PC-3 (cell line): ENCODE results near the gene SV2C. TPM values are rescaled to one million over a fixed set of nuclear protein-coding genes. Genes with fewer than 3 reads are reported as not detected.
"Not testable (repeated sequence)": the region's sequence is repeated elsewhere in the genome, so short reads cannot be mapped to it uniquely, and the experiment has no call there.

Source experiments
- ATAC-seq: fragments of 200-7000 bp; cut with Tn5 transposase; 2 replicates; pipeline ENCODE4 v1.9.1; 2020; ENCODE audit warnings: mild to moderate bottlenecking, moderate library complexity
- BruUV-seq: library from RNA; stranded (reverse); fragments of 400-500 nt; replicated peaks from 2 replicates; lab custom pipeline; 2021; lab: Mats Ljungman, UMichigan
- CTCF ChIA-PET: fragments of 300-600 bp; sonication (Branson Sonifier 250); formaldehyde crosslinking; loops from one replicate; lab custom pipeline; 2022; ENCODE audit warnings: antibody characterized with exemption; lab: Charles Lee
- POLR2A ChIA-PET: fragments of 300-600 bp; sonication (Branson Sonifier 250); formaldehyde crosslinking; loops from one replicate; lab custom pipeline; 2022; ENCODE audit warnings: antibody characterized with exemption; ENCODE audit not compliant: unreplicated experiment; lab: Charles Lee
- DNase-seq: peaks from one replicate; pipeline ENCODE4 v3.0.0-alpha.2; 2015
- H2AFZ ChIP-seq: fragments of 300-600 bp; sonication (generic); 2 replicates; pipeline ENCODE4 v1.6.0; 2016; ENCODE audit warnings: antibody characterized with exemption, low read length
- H3F3A ChIP-seq: fragments of 300-600 bp; sonication (generic); one replicate; pipeline ENCODE4 v1.6.0; 2017; ENCODE audit warnings: antibody characterized with exemption, low read length, control low read depth, mild to moderate bottlenecking; ENCODE audit not compliant: unreplicated experiment
- H3K27ac ChIP-seq: fragments of 300-600 bp; sonication (generic); 2 replicates; pipeline ENCODE4 v1.5.1; 2016; ENCODE audit warnings: mild to moderate bottlenecking, low read length
- H3K27me3 ChIP-seq: fragments of 300-600 bp; sonication (generic); 2 replicates; pipeline ENCODE4 v1.6.1; 2016; ENCODE audit warnings: low read length, mixed read lengths
- H3K36me3 ChIP-seq: fragments of 300-600 bp; sonication (generic); 2 replicates; pipeline ENCODE4 v1.6.1; 2016; ENCODE audit warnings: low read depth, mixed run types, low read length, mixed read lengths
- H3K4me1 ChIP-seq: fragments of 300-600 bp; sonication (generic); 2 replicates; pipeline ENCODE4 v1.5.1; 2016; ENCODE audit warnings: low read length; ENCODE audit not compliant: insufficient read depth
- H3K4me2 ChIP-seq: fragments of 300-600 bp; sonication (generic); 2 replicates; pipeline ENCODE4 v1.6.0; 2016; ENCODE audit warnings: low read length
- H3K4me3 ChIP-seq: fragments of 300-600 bp; sonication (generic); 2 replicates; pipeline ENCODE4 v1.5.1; 2016; ENCODE audit warnings: mild to moderate bottlenecking, low read length, mixed read lengths
- H3K79me2 ChIP-seq: fragments of 300-600 bp; sonication (generic); 2 replicates; pipeline ENCODE4 v1.6.1; 2017; ENCODE audit warnings: low read length, mixed read lengths
- H3K9ac ChIP-seq: fragments of 300-600 bp; sonication (generic); 2 replicates; pipeline ENCODE4 v1.6.0; 2016; ENCODE audit warnings: mild to moderate bottlenecking, low read length
- H3K9me2 ChIP-seq: fragments of 300-600 bp; sonication (generic); replicated peaks from 2 replicates; pipeline ENCODE4 v1.6.1; 2016; ENCODE audit warnings: mixed run types, low read length, mixed read lengths
- H3K9me3 ChIP-seq: fragments of 300-600 bp; sonication (generic); 2 replicates; pipeline ENCODE4 v1.6.1; 2016; ENCODE audit warnings: low read length, mixed read lengths
- H4K20me1 ChIP-seq: fragments of 300-600 bp; sonication (generic); 2 replicates; pipeline ENCODE4 v1.6.1; 2016; ENCODE audit warnings: low read length, mixed read lengths
- EZH2 ChIP-seq: fragments of 300-600 bp; sonication (generic); IDR thresholded peaks from one replicate; pipeline ENCODE4 v1.6.1; 2017; ENCODE audit warnings: antibody characterized with exemption, mild to moderate bottlenecking, low read length; ENCODE audit not compliant: unreplicated experiment
- EZH2phosphoT487 ChIP-seq: fragments of 300-600 bp; sonication (generic); IDR thresholded peaks from 2 replicates; pipeline ENCODE4 v1.6.1; 2018; ENCODE audit warnings: mild to moderate bottlenecking, antibody characterized with exemption, low read length, borderline replicate concordance
- intact Hi-C: fragments of 100-400 bp; cut with micrococcal nuclease; formaldehyde crosslinking; loops from 2 replicates; pipeline ENCODE4 v1.9.0; 2023
- total RNA-seq: library from RNA; depleted of rRNA; stranded (reverse); fragments of >200 nt; gene quantifications from 2 replicates; pipeline ENCODE4 v1.2.3, GENCODE V29; 2014
- TF ChIP-seq, protein P1 (sequence below): fragments of 300-600 bp; sonication (generic); conservative IDR thresholded peaks from 2 replicates; pipeline ENCODE4 v1.5.1; 2017; ENCODE audit warnings: antibody characterized with exemption, low read depth, mild to moderate bottlenecking, low read length

The SV2C gene
- total RNA-seq, 1 experiment from 2014 or later = not detected

DNA sequence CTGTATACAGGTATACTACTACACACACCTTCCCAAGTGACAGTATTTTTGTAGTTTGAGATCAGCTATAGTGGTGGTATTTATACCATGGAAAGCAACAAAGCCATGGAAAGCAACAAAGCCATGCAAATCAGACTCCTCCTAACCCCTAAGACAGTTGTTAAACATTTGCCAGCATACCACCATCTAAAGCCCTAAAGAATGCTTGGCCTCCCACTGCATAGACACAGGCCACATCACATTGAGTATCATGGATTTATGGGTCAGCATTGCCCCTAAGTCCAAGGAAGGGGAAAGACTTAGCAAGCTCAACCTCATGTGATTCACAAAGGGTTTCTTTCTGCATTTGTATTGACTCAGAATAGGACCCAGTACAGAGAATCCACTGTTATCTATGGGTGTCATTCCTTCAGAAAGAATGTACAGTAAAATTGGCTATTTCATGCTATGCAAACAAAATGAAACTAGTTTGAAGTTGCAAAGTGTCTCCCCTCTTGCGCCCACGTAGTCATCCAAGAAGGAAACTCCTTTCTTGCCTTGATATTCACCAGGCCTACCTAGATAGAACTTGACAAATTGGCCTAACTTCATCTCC, 249.5 kb downstream of the SV2C start:
- DNase-seq = no peak
- Histone ChIP-seq H3K4me2 (no peak overlapping the region), H3K9me3 (no peaks in the 10 kb centered on the region), H3K9ac (no peak overlapping the region), H3K4me1 (no peaks in the 10 kb centered on the region), H3K9me2 (no peaks in the 10 kb centered on the region), H4K20me1 (no peaks in the 10 kb centered on the region), H3K36me3 (no peaks in the 10 kb centered on the region), H3K79me2 (no peaks in the 10 kb centered on the region), H3K27me3 (peaks cover 32% of the 10 kb centered on the region), H3K4me3 (no peak overlapping the region), H3K27ac (no peak overlapping the region), H2AFZ (no peak overlapping the region), H3F3A (no peaks in the 10 kb centered on the region)
- POLR2A ChIA-PET = no interaction called here
- no TSS peak for BruUV-seq
- CTCF ChIA-PET = no interaction called here
- intact Hi-C loops = no loop called here
- no peak for TF ChIP-seq EZH2phosphoT487
- TF ChIP-seq, protein P1, sequence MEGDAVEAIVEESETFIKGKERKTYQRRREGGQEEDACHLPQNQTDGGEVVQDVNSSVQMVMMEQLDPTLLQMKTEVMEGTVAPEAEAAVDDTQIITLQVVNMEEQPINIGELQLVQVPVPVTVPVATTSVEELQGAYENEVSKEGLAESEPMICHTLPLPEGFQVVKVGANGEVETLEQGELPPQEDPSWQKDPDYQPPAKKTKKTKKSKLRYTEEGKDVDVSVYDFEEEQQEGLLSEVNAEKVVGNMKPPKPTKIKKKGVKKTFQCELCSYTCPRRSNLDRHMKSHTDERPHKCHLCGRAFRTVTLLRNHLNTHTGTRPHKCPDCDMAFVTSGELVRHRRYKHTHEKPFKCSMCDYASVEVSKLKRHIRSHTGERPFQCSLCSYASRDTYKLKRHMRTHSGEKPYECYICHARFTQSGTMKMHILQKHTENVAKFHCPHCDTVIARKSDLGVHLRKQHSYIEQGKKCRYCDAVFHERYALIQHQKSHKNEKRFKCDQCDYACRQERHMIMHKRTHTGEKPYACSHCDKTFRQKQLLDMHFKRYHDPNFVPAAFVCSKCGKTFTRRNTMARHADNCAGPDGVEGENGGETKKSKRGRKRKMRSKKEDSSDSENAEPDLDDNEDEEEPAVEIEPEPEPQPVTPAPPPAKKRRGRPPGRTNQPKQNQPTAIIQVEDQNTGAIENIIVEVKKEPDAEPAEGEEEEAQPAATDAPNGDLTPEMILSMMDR = no peak
- TF ChIP-seq EZH2 = no peak
- no peak for ATAC-seq

DNA sequence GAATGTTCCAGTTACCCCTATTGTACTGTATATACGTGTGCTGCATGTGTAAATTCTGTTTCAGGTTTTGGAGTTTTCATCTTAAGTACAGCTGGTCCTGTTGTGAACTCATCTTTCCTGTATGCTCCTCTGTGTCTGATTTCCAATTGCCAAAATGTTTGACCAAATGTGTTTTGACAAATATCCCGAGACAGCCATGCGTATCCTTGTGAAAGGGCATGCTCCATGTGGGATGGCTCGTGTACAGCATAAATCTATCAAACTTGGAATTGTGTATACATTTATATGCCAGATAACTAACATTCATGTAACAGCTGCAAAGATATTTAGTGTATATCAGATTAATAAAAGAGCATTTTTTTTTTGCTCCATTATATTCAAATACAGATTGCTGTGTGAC, 250.4 kb downstream of the SV2C start:
- DNase-seq (no peak), ATAC-seq (no peak)
- peaks cover 24% of the 10 kb centered on the region for H3K27me3 ChIP-seq
- H2AFZ ChIP-seq = no peak overlapping the region
- no peak overlapping the region for H3K27ac ChIP-seq
- no peak overlapping the region for H3K4me3 ChIP-seq
- H3K9me2 ChIP-seq = no peaks in the 10 kb centered on the region
- H4K20me1 ChIP-seq = no peaks in the 10 kb centered on the region
- intact Hi-C loops = no loop called here
- H3F3A ChIP-seq = no peaks in the 10 kb centered on the region
- no TSS peak for BruUV-seq
- ChIA-PET POLR2A (no interaction called here), CTCF (no interaction called here)
- TF ChIP-seq EZH2 (no peak), EZH2phosphoT487 (no peak)
- TF ChIP-seq, protein P1 = no peak
- no peaks in the 10 kb centered on the region for H3K4me1 ChIP-seq
- H3K9me3 ChIP-seq = no peaks in the 10 kb centered on the region
- H3K9ac ChIP-seq = no peak overlapping the region
- H3K36me3 ChIP-seq = no peaks in the 10 kb centered on the region
- H3K4me2 ChIP-seq = no peak overlapping the region
- no peaks in the 10 kb centered on the region for H3K79me2 ChIP-seq

DNA sequence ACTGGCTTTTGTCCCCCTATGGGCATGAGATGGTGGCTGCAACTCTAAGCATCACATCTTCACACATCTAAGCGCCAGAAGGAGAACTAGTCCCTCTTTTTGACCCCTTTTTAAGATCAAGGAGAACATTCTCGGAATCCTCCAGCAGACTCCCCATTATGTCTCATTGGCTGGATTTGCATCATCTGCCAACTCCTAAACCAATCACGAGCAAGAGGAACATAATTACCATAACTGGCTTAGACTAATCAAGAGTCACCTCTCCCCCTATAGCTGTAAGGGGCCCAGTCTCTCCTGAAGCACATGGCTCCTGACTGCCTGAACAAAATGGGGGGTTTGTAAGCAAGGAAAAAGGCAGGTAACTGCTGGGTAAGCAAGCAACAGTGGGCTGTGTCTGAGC, 251.4 kb downstream of the SV2C start:
- POLR2A ChIA-PET = no interaction called here
- Histone ChIP-seq H3K27ac (no peak overlapping the region), H3K9me2 (no peaks in the 10 kb centered on the region), H3K4me3 (no peak overlapping the region), H3K9me3 (no peaks in the 10 kb centered on the region), H3K79me2 (no peaks in the 10 kb centered on the region), H4K20me1 (no peaks in the 10 kb centered on the region), H3K9ac (no peak overlapping the region), H3F3A (no peaks in the 10 kb centered on the region), H3K4me2 (no peak overlapping the region), H2AFZ (no peak overlapping the region), H3K4me1 (no peaks in the 10 kb centered on the region), H3K36me3 (no peaks in the 10 kb centered on the region), H3K27me3 (peaks cover 23% of the 10 kb centered on the region)
- intact Hi-C loops = no loop called here
- ATAC-seq (no peak), DNase-seq (no peak)
- BruUV-seq = no TSS peak
- CTCF ChIA-PET = no interaction called here
- no peak for TF ChIP-seq EZH2phosphoT487
- TF ChIP-seq, protein P1 = no peak
- TF ChIP-seq EZH2 = no peak

DNA sequence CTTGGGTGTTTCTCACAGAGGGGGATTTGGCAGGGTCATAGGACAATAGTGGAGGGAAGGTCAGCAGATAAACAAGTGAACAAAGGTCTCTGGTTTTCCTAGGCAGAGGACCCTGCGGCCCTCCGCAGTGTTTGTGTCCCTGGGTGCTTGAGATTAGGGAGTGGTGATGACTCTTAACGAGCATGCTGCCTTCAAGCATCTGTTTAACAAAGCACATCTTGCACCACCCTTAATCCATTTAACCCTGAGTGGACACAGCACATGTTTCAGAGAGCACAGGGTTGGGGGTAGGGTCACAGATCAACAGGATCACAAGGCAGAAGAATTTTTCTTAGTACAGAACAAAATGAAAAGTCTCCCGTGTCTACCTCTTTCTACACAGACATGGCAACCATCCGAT, 252.3 kb downstream of the SV2C start:
- H3F3A ChIP-seq, H3K27ac ChIP-seq, H3K4me1 ChIP-seq, H3K9me2 ChIP-seq, H3K9ac ChIP-seq, DNase-seq, H3K4me3 ChIP-seq, H4K20me1 ChIP-seq, H3K36me3 ChIP-seq, intact Hi-C loops, H3K9me3 ChIP-seq, H3K79me2 ChIP-seq, H3K4me2 ChIP-seq, POLR2A ChIA-PET, H2AFZ ChIP-seq, CTCF ChIA-PET, ATAC-seq, BruUV-seq: not testable (repeated sequence)
- peaks cover 23% of the 10 kb centered on the region for H3K27me3 ChIP-seq
